PFSK-1 (cell line): Measurements from ENCODE around the gene TEX29.

Source experiments
- FOXP2 ChIP-seq: optimal IDR thresholded peaks from 2 replicates; pipeline ENCODE3; 2011; ENCODE audit warnings: borderline replicate concordance, control low read depth, inconsistent platforms; ENCODE audit not compliant: insufficient read depth; ENCODE audit errors: extremely low read length, extremely low read depth
- POLR2AphosphoS5 ChIP-seq: IDR thresholded peaks from 2 replicates; pipeline ENCODE4 v1.6.1; 2012; ENCODE audit warnings: low read depth, mild to moderate bottlenecking, control low read depth, low read length, moderate library complexity
- SIN3A ChIP-seq: IDR thresholded peaks from 2 replicates; pipeline ENCODE4 v1.6.1; 2012; ENCODE audit warnings: mild to moderate bottlenecking, low read length, moderate library complexity, borderline replicate concordance; ENCODE audit not compliant: insufficient read depth
- TAF1 ChIP-seq: IDR thresholded peaks from 2 replicates; pipeline ENCODE4 v1.6.1; 2012; ENCODE audit warnings: low read length, control low read depth, borderline replicate concordance; ENCODE audit not compliant: insufficient read depth
- TF ChIP-seq, protein P1 (sequence below), 2 experiments: IDR thresholded peaks; 2 replicates each; pipeline versions ENCODE4 v1.6.1 to v1.8.0; 2011 to 2012; ENCODE audit warnings: low read depth in 2 of 2, low read length in 2 of 2, control low read depth in 1 of 2, inconsistent platforms in 1 of 2, mild to moderate bottlenecking in 1 of 2, moderate library complexity in 1 of 2; ENCODE audit not compliant: insufficient read depth in 1 of 2

Gene TEX29

DNA sequence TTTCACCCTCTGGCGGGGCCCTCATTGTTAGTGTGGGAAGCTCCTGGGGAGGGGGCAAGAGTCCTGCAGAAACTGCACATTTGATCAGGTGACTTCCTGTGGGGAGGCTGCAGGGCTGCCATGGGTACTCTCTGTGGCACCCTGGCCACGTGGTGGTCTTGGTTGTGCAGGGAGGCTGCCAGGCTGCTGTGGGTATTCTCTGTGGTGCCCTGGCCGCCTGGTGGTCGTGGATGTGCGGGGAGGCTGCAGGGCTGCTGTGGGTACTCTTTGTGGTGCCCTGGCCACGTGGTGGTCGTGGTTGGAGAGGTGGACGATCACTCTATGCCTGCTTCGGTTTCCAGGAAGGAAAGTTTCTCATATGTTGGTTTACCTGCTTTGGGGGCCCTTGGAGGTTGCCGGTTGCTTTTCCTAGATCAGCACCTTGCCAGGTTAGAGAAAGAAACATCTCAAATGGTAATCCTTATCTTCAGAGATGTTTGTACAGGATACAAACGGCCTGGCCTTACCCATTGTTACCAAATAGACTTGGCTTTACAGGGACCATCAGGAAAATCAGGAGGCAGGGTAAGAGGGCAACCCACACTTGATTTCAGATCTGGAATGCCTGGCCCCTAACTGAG is 22.9 kb downstream of the TEX29 start:
- no peak for TF ChIP-seq TAF1
- TF ChIP-seq SIN3A: no peak
- TF ChIP-seq, protein P1, sequence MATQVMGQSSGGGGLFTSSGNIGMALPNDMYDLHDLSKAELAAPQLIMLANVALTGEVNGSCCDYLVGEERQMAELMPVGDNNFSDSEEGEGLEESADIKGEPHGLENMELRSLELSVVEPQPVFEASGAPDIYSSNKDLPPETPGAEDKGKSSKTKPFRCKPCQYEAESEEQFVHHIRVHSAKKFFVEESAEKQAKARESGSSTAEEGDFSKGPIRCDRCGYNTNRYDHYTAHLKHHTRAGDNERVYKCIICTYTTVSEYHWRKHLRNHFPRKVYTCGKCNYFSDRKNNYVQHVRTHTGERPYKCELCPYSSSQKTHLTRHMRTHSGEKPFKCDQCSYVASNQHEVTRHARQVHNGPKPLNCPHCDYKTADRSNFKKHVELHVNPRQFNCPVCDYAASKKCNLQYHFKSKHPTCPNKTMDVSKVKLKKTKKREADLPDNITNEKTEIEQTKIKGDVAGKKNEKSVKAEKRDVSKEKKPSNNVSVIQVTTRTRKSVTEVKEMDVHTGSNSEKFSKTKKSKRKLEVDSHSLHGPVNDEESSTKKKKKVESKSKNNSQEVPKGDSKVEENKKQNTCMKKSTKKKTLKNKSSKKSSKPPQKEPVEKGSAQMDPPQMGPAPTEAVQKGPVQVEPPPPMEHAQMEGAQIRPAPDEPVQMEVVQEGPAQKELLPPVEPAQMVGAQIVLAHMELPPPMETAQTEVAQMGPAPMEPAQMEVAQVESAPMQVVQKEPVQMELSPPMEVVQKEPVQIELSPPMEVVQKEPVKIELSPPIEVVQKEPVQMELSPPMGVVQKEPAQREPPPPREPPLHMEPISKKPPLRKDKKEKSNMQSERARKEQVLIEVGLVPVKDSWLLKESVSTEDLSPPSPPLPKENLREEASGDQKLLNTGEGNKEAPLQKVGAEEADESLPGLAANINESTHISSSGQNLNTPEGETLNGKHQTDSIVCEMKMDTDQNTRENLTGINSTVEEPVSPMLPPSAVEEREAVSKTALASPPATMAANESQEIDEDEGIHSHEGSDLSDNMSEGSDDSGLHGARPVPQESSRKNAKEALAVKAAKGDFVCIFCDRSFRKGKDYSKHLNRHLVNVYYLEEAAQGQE (IDR thresholded peaks at IDR 0.05; ENCODE audit: insufficient read depth in 1 of 2, low read depth in 2 of 2, low read length in 2 of 2): no peak
- TF ChIP-seq FOXP2: no peak
- no peak for TF ChIP-seq POLR2AphosphoS5

DNA sequence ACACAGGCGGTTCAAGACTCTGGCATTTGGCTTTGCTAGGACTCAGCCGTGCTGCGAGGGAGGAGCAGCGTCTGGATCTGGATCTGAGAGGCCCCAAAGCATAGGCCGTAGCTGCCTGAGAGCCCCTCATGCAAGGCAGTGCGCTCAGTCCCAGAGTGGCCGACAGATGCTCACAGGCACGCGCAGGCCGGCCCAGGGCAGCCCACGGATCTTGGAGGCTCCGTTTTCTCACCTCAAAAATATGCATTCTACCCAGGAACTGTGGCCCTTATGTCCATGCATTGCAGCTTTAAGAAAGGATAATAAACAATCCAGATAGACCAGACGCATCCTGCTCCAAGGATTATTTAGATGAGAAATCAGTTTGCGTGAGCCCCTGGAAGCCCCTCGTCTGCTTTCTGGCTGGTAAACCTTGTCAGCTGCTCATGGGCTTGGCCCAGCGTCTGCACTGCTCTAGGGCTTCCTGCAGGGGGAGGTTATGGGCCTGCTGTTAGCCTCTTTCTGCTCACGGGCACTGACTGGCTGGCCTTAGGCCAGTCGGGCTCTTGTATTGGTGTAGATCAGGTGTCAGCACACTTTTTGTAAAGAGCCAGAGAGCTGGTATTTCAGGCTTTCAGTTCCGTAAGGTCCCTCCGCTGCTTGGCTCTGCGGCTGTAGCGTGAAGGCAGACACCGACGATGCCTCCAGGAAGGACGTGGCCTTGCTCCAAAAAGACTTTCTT is 24.2 kb downstream of the TEX29 start:
- no peak for TF ChIP-seq TAF1
- no peak for TF ChIP-seq SIN3A
- no peak for TF ChIP-seq FOXP2
- TF ChIP-seq, protein P1 (IDR thresholded peaks at IDR 0.05; ENCODE audit: insufficient read depth in 1 of 2, low read depth in 2 of 2, low read length in 2 of 2): no peak
- TF ChIP-seq POLR2AphosphoS5: no peak

DNA sequence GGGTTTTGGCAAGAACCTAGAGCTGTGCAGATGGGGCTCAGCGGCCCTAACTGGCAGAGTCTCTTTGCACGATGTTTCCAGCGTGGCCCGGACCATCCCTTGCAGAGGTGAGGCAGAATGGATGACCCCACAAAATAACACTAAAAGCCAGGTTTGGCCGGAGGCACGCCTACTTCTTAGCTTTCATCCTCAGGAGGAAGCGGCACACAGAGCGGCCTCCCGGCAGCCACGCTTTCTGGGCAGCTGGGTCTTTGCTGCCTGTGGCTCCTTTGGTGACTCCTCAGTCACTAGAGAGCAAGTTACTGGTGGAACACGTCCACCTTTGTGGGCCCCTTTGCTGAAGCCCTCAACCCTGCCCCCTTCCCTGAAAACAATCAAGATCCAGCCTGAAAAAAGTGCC is 25.2 kb downstream of the TEX29 start:
- TF ChIP-seq POLR2AphosphoS5 (no peak), TAF1 (no peak), FOXP2 (no peak), SIN3A (no peak)
- TF ChIP-seq, protein P1 (IDR thresholded peaks at IDR 0.05; ENCODE audit: insufficient read depth in 1 of 2, low read depth in 2 of 2, low read length in 2 of 2): no peak

DNA sequence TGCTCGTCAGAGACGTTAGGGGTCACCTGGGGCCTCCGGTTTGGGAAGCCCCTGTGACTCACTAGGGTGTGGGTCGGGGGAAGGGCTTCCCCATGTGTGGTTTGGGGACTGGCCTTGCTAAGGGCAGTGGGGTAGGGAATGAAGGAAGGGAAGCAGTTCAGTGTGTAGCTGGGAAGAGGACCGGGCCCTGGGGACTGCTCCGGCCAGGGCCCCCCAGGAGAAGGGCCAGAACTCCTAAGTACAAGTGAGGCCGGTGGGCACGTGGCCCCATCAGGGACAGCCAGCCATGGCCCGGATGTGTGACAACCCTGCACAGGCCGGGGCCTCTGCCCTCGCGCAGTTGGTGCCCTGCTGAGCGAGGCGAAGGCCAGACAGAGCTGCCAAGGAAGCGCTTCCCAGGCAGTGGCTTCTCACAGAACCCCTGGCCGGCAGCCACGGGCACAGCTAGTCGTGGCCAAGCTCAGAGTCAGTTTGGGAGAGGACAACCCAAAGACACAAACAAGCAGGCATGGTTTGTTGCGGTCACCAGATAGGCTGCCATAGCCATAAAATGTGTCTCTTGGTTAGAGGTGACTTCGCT is 25.7 kb downstream of the TEX29 start:
- TF ChIP-seq SIN3A (no peak), POLR2AphosphoS5 (no peak), TAF1 (no peak), FOXP2 (no peak)
- TF ChIP-seq, protein P1 (IDR thresholded peaks at IDR 0.05; ENCODE audit: insufficient read depth in 1 of 2, low read depth in 2 of 2, low read length in 2 of 2): no peak
